Measurements from ENCODE around the gene PIGO.

Gene PIGO

GRCh38 chr9:35070823-35071813, 25.3 kb downstream of the PIGO start:
- DNase-seq, result no peak

DNA sequence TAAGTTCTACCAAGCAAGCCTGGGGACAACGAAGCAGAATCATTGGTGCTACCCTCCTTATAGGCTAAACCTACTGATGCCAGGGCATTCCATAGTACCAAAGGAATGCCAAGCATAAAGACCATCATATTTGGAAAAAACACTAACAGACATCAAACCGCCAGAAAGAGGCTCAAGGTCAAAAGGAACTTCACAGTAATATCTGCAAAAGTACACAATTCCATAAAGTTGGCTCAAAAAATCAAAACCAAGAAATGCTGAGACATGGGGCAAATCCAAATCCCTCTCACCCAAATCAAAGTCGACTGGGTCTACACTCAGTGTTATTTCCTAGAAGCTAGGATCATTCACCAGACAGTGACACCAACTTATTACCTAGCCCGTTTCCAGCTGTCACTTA, 27.4 kb downstream of the PIGO start:
- no peak for DNase-seq

DNA sequence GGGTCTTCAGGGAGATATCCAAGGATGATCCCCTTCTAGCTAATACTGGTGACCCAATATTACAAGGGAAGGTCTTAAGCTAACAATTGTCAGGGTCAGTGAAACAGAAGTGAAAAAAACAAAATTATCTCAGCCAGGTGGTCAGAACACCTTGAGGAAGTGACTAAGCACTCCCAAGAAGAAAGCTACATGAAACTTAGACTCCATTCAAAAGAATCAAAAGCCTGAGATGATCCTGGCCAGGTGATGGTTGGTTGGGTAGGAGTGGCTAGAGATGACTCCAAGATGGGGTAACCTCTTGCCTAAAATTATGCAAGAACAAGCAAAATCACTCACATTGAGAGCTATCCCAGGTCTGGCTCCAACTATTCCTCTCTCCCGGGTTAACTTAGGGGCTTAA, 29.3 kb downstream of the PIGO start:
- no peak for DNase-seq

DNA sequence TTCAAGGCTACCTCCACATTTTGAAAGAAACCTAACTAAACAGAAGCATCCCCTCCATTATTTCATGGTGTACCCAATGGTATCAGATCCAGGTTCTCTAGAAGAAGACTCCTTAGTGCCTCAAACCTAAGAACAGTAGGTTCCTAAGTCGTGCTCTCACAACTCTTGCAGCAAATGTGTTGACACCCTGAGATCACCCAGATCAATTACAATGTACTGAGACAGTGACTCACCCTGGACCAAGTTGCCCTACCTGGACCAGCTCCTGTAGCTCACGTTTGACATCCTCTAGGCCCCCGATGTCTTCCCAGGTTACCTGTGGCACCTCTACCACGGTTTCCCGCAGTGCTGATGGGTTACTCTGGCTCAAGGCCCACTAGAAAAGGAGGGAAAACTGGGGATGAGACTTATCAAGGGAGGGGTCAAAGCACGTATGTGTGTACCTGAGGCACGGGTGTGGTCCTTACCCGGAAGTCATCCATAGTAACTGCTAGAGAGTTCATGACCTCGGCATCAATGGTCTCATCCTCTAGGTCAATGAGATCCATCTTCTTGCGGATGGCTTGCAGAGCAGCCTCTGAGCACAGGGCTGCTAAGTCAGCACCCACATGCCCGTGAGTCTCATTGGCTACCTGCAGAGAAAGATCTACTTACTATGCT, 35.7 kb downstream of the PIGO start:
- no peak for DNase-seq

DNA sequence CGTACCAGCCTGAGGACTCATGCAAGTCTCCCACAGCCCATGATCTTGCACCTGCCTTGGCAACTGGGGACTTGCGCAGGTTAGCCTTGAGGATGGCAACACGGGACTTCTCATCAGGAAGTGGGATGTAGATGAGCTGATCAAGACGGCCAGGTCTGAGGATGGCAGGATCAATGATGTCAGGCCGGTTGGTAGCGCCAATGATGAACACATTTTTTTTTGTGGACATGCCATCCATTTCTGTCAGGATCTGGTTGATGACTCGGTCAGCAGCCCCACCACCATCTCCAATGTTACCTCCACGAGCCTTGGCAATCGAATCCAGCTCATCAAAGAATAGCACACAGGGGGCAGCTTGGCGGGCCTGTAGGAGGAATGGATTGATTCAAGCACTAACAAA, 37.0 kb downstream of the PIGO start:
- DNase-seq, result no peak

DNA sequence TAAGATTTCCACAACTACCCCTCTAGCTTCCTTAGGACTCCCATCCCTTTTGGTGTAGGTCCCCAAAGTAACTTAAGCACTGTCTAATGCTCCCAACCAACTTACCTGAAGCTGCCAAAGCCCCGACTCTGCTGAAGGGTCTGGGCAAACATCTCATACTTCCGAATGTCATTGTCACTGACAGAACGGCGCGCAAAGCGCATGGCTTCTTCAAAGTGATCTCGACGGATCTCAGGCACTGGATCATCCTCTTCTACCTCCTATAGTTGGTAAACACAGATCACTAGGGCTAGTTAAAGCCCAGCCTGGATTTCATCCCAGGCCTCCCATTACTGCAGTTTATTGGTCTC, 39.1 kb downstream of the PIGO start:
- no peak for DNase-seq

GRCh38 chr9:35056571-35057270, 39.7 kb downstream of the PIGO start:
- DNase-seq, result no peak

GRCh38 chr9:35054871-35055644, 41.3 kb downstream of the PIGO start:
- no peak for DNase-seq

DNA sequence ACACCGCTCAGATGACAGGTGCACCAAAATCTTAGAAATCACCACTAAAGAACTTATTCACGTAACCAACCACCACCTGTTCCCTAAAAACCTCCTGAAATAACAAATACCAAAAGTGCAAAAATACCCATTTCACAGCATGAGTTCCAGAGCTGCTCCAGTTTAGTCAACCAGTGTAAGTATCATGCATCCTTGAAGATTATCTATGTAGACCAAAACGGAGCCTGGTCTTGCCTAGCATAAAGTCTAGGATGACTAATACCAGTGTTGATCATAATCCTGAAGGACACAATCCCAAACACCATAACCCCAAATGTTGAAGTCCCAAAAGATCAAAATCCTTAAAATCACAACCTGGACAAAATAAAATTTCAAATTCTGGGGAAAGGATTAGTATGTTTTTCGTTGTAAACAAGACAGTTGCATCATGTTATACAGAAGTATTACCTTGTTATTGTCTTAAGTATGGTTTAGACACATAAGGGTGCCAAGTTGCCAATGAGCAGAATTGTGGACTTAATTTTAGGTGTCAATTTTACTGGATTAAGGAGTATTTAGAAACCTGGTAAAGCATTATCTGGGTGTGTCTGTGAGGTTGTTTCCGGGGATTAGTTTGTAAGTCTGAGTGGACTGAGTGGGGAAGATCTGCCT, 42.1 kb downstream of the PIGO start:
- DNase-seq, result no peak

- peak; percentile 53 for DNase-seq
Observed at GRCh38 chr9:35051069-35051967, 45.1 kb downstream of the PIGO start.

DNA sequence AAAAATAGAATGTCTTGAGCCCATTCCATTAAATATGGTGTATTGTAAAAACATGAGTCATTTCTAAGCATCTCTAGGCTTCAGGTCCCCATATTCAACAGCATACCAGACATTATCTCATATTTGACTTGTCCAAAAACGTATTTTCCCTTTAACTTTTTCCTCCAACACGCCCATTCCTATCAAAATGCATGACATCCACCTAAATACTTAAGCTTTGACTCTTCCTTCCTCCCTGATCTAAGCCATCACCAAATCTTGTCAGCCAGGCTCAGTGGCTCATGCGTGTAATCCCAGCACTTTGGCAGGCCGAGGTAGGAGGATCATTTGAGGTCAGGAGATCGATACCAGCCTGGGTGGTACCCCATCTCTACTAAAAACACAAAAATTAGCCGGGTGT, 47.9 kb downstream of the PIGO start:
- no peak for DNase-seq

DNA sequence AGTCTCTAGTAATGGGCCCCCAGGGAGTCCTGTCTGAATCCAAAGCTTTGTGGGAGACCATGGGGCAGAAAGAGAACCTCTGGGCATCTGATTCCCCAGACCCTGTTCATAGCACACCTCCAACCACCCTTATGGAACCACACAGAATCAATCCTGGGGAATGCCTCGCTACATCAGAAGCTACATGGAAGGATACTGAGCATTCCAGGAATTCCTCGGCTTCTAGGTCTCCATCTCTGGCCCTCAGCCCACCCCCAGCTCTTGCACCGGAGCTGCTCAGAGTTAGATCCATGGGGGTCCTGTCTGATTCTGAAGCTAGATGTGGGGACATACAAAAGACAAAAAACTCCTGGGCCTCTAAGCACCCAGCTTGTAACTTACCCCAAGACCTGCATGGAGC, 52.3 kb downstream of the PIGO start:
- DNase-seq, result no peak

DNA sequence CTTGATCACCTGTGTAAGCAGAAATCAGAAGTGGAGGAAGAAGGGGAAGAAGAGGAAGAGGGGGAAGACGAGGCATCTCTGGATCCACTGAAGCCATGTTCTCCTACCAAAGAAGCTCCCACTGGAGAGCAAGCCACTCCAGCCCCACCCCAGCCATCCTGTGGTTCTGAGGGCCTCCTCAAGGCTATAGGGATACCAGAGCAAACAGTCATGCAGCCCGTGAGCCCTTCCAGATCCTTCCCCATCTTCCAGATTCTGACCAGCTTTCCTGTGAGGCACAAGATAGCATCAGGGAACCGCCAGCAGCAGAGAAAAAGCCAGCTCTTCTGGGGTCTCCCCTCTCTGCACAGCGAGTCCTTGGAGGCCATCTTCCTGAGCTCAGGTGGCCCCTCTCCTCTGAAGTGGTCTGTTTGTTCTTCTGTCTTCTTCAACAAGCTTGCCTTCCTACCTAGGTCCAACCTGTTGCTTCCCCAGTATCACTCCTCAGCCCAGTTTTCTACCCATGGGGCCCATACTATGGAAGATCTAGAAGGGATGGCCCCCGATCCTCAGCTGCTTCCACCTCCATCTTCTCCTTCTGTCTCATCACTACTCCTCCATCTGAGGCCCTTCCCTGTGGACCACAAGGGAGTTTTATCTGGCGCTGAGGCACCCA, 53.4 kb downstream of the PIGO start:
- DNase-seq, result no peak

DNA sequence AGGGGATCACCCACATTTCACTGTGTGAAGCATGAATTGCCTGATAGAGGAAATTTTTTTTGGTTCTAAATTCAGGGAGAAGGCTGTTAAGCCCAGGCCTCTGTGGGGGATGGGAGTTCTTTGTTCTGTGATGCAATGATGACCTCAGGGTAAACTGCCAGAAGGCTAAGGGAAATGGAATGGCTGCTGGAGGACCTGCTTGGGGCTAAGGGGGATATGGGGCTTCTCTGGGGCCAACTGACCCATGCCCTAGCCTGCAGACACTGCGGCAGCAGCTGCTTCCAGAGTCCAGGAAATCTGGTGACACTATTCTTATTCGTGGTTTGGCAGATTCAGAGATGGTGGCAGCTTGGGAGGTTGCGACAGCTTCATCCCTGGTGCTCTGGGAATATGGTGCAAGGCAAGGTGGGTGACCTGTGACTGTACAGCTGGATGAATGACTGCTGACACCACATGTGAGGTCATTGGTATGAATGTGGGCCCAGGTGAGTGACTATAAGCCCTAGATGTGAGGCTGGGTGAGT, 54.2 kb downstream of the PIGO start:
- no peak for DNase-seq
